Karpas-422 (cell line): Measurements from ENCODE around the gene AGAP2. TPM values are rescaled to one million over a fixed set of nuclear protein-coding genes. Genes with fewer than 3 reads are reported as not detected.

Experiments used
- DNase-seq: peaks from one replicate; pipeline ENCODE4 v3.0.0-alpha.2; 2015
- H2AFZ ChIP-seq: fragments of 200-600 bp; sonication (generic); 2 replicates; pipeline ENCODE4 v1.6.1; 2014; ENCODE audit warnings: antibody characterized with exemption, low read length, mixed read lengths
- H3K27ac ChIP-seq: fragments of 200-600 bp; sonication (generic); 2 replicates; pipeline ENCODE4 v1.5.1; 2014; ENCODE audit warnings: mild to moderate bottlenecking, low read length, moderate library complexity
- H3K27me3 ChIP-seq: fragments of 200-600 bp; sonication (generic); 2 replicates; pipeline ENCODE4 v1.6.1; 2014; ENCODE audit warnings: low read length, mixed read lengths
- H3K36me3 ChIP-seq: fragments of 200-600 bp; sonication (generic); 2 replicates; pipeline ENCODE4 v1.6.1; 2014; ENCODE audit warnings: low read length, mixed read lengths; ENCODE audit not compliant: insufficient read depth
- H3K4me1 ChIP-seq: fragments of 200-600 bp; sonication (generic); 2 replicates; pipeline ENCODE4 v1.6.1; 2014; ENCODE audit warnings: mild to moderate bottlenecking, low read length, mixed read lengths
- H3K4me2 ChIP-seq: fragments of 200-600 bp; sonication (generic); 2 replicates; pipeline ENCODE4 v1.6.1; 2014; ENCODE audit warnings: low read length, low read depth, mild to moderate bottlenecking; ENCODE audit not compliant: poor library complexity, severe bottlenecking
- H3K4me3 ChIP-seq: fragments of 200-600 bp; sonication (generic); 2 replicates; pipeline ENCODE4 v1.5.1; 2014; ENCODE audit warnings: mild to moderate bottlenecking, antibody characterized with exemption, low read length, mixed read lengths
- H3K79me2 ChIP-seq: fragments of 200-600 bp; sonication (generic); 2 replicates; pipeline ENCODE4 v1.6.1; 2014; ENCODE audit warnings: mild to moderate bottlenecking, low read length, mixed read lengths
- H3K9ac ChIP-seq: fragments of 200-600 bp; sonication (generic); 2 replicates; pipeline ENCODE4 v1.6.0; 2014; ENCODE audit warnings: low read length
- H3K9me2 ChIP-seq: fragments of 200-600 bp; sonication (generic), shearing (Covaris generic); replicated peaks from 2 replicates; pipeline ENCODE4 v1.6.0; 2014; ENCODE audit warnings: mild to moderate bottlenecking, low read length, moderate library complexity; ENCODE audit not compliant: insufficient read depth
- H3K9me3 ChIP-seq: fragments of 300-700, 200-600 bp; sonication (generic); 2 replicates; pipeline ENCODE4 v1.6.1; 2014; ENCODE audit warnings: low read length, mixed read lengths
- H4K20me1 ChIP-seq: fragments of 200-600 bp; sonication (generic); 2 replicates; pipeline ENCODE4 v1.6.1; 2014; ENCODE audit warnings: mild to moderate bottlenecking, antibody characterized with exemption, low read length, low read depth; ENCODE audit not compliant: insufficient read depth
- total RNA-seq: library from RNA; depleted of rRNA; stranded (reverse); fragments of >200 nt; shearing (Covaris generic); gene quantifications from 2 replicates; pipeline ENCODE4 v1.2.3, GENCODE V29; 2014; ENCODE audit warnings: low replicate concordance

AGAP2 gene
- total RNA-seq, 1 experiment from 2014 or later: 6.7 TPM

GRCh38 chr12:57734591-57734990, 4.0 kb downstream of the AGAP2 start:
- Histone ChIP-seq H3K79me2 (peaks cover 8% of the 10 kb centered on the region), H3K36me3 (peaks cover 5% of the 10 kb centered on the region; the same call in 1 of the 2 replicates), H3K9me2 (no peaks in the 10 kb centered on the region), H3K27me3 (no peaks in the 10 kb centered on the region), H3K27ac (no peak overlapping the region), H3K9ac (no peak overlapping the region), H3K4me1 (no peaks in the 10 kb centered on the region), H4K20me1 (no peaks in the 10 kb centered on the region), H3K4me3 (no peak overlapping the region), H3K4me2 (no peak overlapping the region), H2AFZ (no peak overlapping the region), H3K9me3 (no peaks in the 10 kb centered on the region)
- no peak for DNase-seq

DNA sequence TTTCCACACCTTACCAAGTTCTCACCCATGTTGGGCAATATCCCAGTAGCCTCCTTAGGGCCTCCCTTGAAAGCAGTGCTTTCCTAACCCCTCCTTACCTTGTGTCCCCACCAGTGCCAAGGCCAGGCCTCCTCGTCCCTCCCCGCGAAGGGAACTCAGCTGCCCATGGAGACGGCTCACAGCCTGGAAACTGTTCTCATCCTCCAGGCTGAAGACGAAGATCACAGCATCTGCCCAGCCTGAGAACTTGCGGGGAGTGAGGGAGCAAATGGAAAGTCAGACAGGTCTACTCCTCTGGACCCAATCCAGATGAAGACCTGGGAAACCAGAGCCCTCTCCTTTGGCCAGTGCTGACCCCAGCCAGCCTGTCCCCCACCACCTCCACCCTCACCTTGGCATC, 4.6 kb downstream of the AGAP2 start:
- DNase-seq: no peak

DNA sequence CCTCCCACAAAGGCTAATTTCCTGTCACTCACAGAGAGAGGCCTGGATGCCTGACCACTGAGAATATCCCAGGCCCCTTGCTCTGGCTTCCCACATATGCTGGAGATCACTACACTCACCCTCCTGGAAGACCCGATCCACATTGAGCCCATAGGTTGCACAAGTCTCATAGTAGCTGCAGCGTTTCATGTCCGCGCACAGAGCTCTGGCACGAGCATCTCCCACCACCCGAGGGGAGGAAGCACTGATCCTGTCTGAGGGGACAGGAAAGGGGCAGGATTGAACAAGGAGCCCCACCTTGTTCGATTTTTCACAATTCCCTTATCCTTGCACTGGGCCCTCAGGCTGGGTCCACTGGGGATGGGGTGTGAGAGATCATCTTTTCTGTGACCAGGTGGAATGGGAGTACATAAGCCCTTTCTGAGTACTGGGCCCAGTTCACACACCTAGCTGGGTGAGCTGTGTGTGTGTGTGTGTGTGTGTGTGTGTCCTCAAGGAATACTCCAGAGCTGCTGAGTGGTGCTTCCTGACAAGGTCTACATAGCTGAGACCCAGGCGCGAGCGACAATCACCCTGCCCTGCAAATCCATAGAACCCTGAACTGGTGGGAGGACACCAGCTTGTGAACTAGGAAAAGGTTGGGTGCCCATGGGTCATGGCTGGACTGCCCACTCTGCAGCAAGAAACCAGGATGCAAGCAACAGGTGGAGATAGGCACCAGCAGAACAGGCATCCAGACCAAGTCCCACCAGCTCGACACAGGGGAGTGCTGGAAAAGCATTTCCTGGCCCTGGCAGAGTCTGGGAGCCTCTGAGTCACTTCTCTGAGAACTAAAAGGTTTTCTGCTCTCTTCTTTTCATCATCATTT, 5.6 kb downstream of the AGAP2 start:
- peaks cover 5% of the 10 kb centered on the region; the same call in 1 of the 2 replicates for H3K36me3 ChIP-seq
- no peak overlapping the region for H3K4me2 ChIP-seq
- DNase-seq: no peak
- H3K27me3 ChIP-seq: no peaks in the 10 kb centered on the region
- H3K9me3 ChIP-seq: no peaks in the 10 kb centered on the region
- H3K79me2 ChIP-seq: no peaks in the 10 kb centered on the region
- H3K4me1 ChIP-seq: no peaks in the 10 kb centered on the region
- H3K9me2 ChIP-seq: no peaks in the 10 kb centered on the region
- no peak overlapping the region for H3K9ac ChIP-seq
- no peak overlapping the region for H3K4me3 ChIP-seq
- no peak overlapping the region for H2AFZ ChIP-seq
- H4K20me1 ChIP-seq: no peaks in the 10 kb centered on the region
- H3K27ac ChIP-seq: no peak overlapping the region

More for the DNA sequence above, 4.6 kb downstream of the AGAP2 start:
- Histone ChIP-seq H4K20me1 (no peaks in the 10 kb centered on the region), H3K36me3 (peaks cover 5% of the 10 kb centered on the region; the same call in 1 of the 2 replicates), H3K4me2 (no peak overlapping the region), H3K79me2 (peaks cover 1% of the 10 kb centered on the region), H3K27ac (no peak overlapping the region), H3K9me2 (no peaks in the 10 kb centered on the region), H3K27me3 (no peaks in the 10 kb centered on the region), H3K4me3 (no peak overlapping the region), H3K4me1 (no peaks in the 10 kb centered on the region), H2AFZ (no peak overlapping the region), H3K9ac (no peak overlapping the region), H3K9me3 (no peaks in the 10 kb centered on the region)

GRCh38 chr12:57732270-57732669, 6.3 kb downstream of the AGAP2 start:
- no peaks in the 10 kb centered on the region for H3K9me2 ChIP-seq
- no peaks in the 10 kb centered on the region for H3K79me2 ChIP-seq
- no peak overlapping the region for H3K9ac ChIP-seq
- no peaks in the 10 kb centered on the region for H3K4me1 ChIP-seq
- no peak overlapping the region for H2AFZ ChIP-seq
- DNase-seq: no peak
- H3K36me3 ChIP-seq: peaks cover 5% of the 10 kb centered on the region; the same call in 1 of the 2 replicates
- H4K20me1 ChIP-seq: no peaks in the 10 kb centered on the region
- H3K4me2 ChIP-seq: no peak overlapping the region
- no peaks in the 10 kb centered on the region for H3K9me3 ChIP-seq
- no peak overlapping the region for H3K27ac ChIP-seq
- no peak overlapping the region for H3K4me3 ChIP-seq
- H3K27me3 ChIP-seq: no peaks in the 10 kb centered on the region

DNA sequence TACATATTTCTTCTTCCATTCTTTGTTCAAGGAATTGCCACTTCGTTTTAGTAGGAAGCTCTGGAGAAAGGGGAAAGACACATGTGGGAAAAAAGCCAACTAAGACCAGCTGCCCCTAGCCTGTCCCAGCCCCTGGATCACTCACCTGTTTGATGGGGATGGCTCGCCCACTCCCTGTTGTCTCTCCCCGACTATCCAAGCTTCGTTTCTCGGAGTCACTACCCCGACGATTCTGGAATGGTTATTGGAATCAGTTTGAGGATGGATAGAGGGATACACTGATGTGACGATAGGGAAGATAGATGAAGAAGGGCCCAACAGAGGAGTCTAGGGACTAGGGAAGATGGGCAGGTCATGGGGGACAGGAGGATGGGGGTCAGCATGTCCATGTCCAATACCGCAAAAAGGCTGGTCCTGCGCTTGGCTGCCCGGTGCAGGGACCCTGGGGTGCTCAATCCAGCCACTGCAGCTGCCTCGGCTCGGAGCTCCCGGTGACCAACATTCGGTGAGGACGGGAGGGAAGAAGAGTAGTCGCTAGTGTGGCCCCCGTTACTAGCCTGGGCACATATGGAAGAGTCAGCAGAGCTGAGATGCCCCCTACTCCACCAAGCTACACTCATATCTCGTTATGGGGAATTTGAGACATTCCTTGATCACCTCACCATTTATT, 7.0 kb downstream of the AGAP2 start:
- no peaks in the 10 kb centered on the region for H4K20me1 ChIP-seq
- no peak overlapping the region for H3K4me2 ChIP-seq
- H3K9me2 ChIP-seq: no peaks in the 10 kb centered on the region
- H3K27ac ChIP-seq: no peak overlapping the region
- no peak for DNase-seq
- no peak overlapping the region for H3K9ac ChIP-seq
- H3K4me1 ChIP-seq: no peaks in the 10 kb centered on the region
- H3K36me3 ChIP-seq: peaks cover 5% of the 10 kb centered on the region; the same call in 1 of the 2 replicates
- H3K4me3 ChIP-seq: no peak overlapping the region
- no peaks in the 10 kb centered on the region for H3K9me3 ChIP-seq
- H2AFZ ChIP-seq: no peak overlapping the region
- no peaks in the 10 kb centered on the region for H3K27me3 ChIP-seq
- H3K79me2 ChIP-seq: no peaks in the 10 kb centered on the region

- Histone ChIP-seq H3K9me2 (no peaks in the 10 kb centered on the region), H3K9me3 (no peaks in the 10 kb centered on the region), H3K9ac (no peak overlapping the region), H2AFZ (no peak overlapping the region), H3K79me2 (no peaks in the 10 kb centered on the region), H3K27me3 (no peaks in the 10 kb centered on the region), H3K27ac (no peak overlapping the region), H3K36me3 (peaks cover 5% of the 10 kb centered on the region; the same call in 1 of the 2 replicates), H4K20me1 (no peaks in the 10 kb centered on the region), H3K4me3 (no peak overlapping the region), H3K4me2 (no peak overlapping the region), H3K4me1 (no peaks in the 10 kb centered on the region)
- DNase-seq: no peak
These were observed 8.0 kb downstream of the AGAP2 start for GRCh38 chr12:57730336-57731067.

DNA sequence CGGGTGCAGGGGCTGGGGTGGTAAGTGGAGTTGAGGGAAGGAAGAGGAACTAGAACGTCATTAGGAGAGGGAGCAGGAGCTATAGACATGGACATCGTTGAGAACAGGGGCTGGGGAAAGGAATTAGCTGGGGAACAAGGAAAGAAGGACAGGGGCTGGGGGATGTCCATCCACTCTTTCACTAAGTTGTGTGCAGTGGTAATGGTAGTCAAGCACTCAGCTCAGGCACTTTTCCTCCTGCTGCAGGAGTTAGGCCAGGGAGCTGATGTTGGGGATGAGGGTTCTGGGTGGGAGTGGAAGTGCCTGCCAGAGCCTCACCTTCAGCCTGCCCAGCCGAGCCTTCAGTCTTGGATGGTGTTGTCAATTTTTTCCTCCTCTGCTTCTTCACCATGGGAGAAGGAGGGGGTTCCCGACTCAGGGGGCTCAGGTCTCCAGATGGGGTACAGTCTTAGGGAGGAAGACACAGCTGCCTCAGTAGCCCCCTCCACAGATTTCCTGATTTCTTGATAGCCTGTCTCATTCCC, 9.2 kb downstream of the AGAP2 start:
- DNase-seq: no peak
- H3K79me2 ChIP-seq: no peaks in the 10 kb centered on the region
- H4K20me1 ChIP-seq: no peaks in the 10 kb centered on the region
- no peak overlapping the region for H3K27ac ChIP-seq
- no peak overlapping the region for H3K4me2 ChIP-seq
- H3K4me1 ChIP-seq: no peaks in the 10 kb centered on the region
- H3K4me3 ChIP-seq: no peak overlapping the region
- H3K9ac ChIP-seq: no peak overlapping the region
- H3K9me3 ChIP-seq: no peaks in the 10 kb centered on the region
- no peaks in the 10 kb centered on the region for H3K9me2 ChIP-seq
- no peaks in the 10 kb centered on the region for H3K27me3 ChIP-seq
- peaks cover 5% of the 10 kb centered on the region; the same call in 1 of the 2 replicates for H3K36me3 ChIP-seq
- no peak overlapping the region for H2AFZ ChIP-seq
